Mesothelial cell of epicardium (in vitro differentiated cells): Measurements from ENCODE around the gene FNIP1. TPM values are rescaled to one million over a fixed set of nuclear protein-coding genes. Genes with fewer than 3 reads are reported as not detected.

Experiments
- DNase-seq, 2 experiments: peaks; one replicate each; pipeline ENCODE4 v3.0.0; 2021; ENCODE audit warnings: low spot score in 2 of 2; ENCODE audit not compliant: unreplicated experiment in 2 of 2
- H3K27ac Mint-ChIP-seq: 2 replicates; pipeline ENCODE4 v1.8.0; 2021; ENCODE audit warnings: mixed read lengths
- H3K27me3 Mint-ChIP-seq: 2 replicates; pipeline ENCODE4 v1.8.0; 2021; ENCODE audit warnings: low read depth, mixed read lengths
- H3K36me3 Mint-ChIP-seq: 2 replicates; pipeline ENCODE4 v1.8.0; 2021; ENCODE audit warnings: mixed read lengths
- H3K4me1 Mint-ChIP-seq: 2 replicates; pipeline ENCODE4 v1.8.0; 2021; ENCODE audit warnings: mixed read lengths
- H3K4me3 Mint-ChIP-seq: 2 replicates; pipeline ENCODE4 v1.8.0; 2021; ENCODE audit warnings: mild to moderate bottlenecking, moderate library complexity, mixed read lengths
- H3K9me3 Mint-ChIP-seq: 2 replicates; pipeline ENCODE4 v1.8.0; 2021; ENCODE audit warnings: mixed read lengths
- CTCF ChIP-seq: fragments of 200-600 bp; sonication (generic); IDR thresholded peaks from one replicate; pipeline ENCODE4 v1.5.0; 2021; ENCODE audit warnings: antibody characterized with exemption; ENCODE audit not compliant: unreplicated experiment
- total RNA-seq: library from RNA; stranded (reverse); gene quantifications from 3 replicates; pipeline ENCODE4 v1.2.1, GENCODE V29; 2021

The FNIP1 gene
- total RNA-seq, 1 donor from 2014 or later: 35.1 TPM

DNA sequence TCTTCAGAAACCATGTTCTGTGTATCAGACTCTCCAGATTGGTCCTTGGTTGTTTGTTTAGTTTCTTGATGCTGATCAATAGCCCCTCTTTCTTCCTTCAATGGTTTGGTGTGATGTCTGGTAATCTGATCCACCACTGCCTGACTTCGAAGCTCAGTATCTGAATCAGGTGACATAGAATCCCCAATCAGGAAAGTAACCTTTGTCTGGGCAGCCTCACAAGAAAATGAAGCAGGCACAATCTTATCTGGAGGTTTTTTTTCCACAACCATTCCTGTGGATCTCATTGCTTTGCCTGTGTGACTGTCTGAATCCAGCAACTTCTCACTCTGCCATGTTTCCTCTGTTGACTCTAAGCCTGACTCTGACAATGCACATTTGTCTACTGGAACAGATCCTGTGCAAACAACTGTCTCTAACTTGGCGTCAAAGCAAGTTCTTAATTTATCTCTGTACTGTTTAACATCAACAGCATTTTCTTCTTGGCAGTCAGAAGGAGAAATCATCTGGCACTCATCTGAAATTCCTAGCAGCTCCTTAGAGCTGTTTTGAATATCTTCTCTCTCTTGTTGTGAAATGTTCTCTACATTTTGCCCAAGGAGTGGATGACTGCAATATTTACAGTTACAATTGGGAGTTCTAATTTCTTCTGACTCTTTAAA lies 124.7 kb downstream of the FNIP1 start:
- no peaks in the 10 kb centered on the region for H3K27me3 Mint-ChIP-seq
- no peak for DNase-seq
- H3K4me1 Mint-ChIP-seq: peaks cover 15% of the 10 kb centered on the region
- H3K9me3 Mint-ChIP-seq: no peaks in the 10 kb centered on the region
- no peak overlapping the region for H3K4me3 Mint-ChIP-seq
- H3K36me3 Mint-ChIP-seq: peaks cover 42% of the 10 kb centered on the region
- TF ChIP-seq CTCF: no peak
- peak overlapping the region; percentile 90 for H3K27ac Mint-ChIP-seq

DNA sequence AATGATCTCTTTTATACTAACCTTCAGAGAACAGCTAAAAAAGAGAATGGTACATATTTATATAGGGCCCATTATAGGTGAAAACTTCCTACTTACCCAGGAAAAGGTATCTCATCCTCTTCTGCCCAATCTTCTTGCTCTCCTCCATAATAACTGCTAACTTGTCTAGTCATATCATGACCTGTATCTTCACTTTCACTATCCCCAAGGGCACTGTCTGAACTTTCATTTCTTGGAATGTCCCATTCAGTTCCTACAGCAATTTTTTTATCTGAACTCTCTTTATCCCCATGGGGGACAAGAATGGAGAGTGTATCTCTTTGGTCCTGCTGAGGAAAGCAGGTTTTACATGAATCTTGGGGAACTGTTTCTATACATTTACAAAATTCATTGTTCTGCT lies 125.4 kb downstream of the FNIP1 start:
- Mint-ChIP-seq H3K36me3 (peaks cover 35% of the 10 kb centered on the region), H3K4me3 (no peak overlapping the region), H3K4me1 (peaks cover 15% of the 10 kb centered on the region), H3K27me3 (no peaks in the 10 kb centered on the region), H3K27ac (peak overlapping the region; percentile 90), H3K9me3 (no peaks in the 10 kb centered on the region)
- TF ChIP-seq CTCF: no peak
- DNase-seq: no peak

DNA sequence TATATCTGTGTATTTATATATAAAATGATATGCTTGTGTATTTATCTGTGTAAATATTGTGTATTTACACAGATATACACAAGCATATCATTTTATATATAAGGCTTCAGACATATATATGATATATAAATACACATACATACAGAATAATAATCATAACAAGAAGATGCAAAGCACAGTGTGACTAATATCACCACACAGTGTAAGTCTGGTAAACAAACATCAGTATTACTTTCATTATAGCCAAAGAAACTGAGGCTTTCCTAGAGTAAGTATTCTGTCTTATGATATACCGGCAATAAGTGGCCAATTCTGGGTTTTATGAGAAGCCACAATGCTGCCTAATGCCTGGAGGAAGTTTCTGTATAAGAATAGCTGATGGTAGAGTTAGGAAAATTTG lies 131.9 kb downstream of the FNIP1 start:
- Mint-ChIP-seq H3K27me3 (no peaks in the 10 kb centered on the region), H3K27ac (no peak overlapping the region), H3K36me3 (peaks cover 49% of the 10 kb centered on the region), H3K9me3 (peaks cover 6% of the 10 kb centered on the region), H3K4me1 (no peaks in the 10 kb centered on the region), H3K4me3 (no peak overlapping the region)
- TF ChIP-seq CTCF: no peak
- DNase-seq: no peak

DNA sequence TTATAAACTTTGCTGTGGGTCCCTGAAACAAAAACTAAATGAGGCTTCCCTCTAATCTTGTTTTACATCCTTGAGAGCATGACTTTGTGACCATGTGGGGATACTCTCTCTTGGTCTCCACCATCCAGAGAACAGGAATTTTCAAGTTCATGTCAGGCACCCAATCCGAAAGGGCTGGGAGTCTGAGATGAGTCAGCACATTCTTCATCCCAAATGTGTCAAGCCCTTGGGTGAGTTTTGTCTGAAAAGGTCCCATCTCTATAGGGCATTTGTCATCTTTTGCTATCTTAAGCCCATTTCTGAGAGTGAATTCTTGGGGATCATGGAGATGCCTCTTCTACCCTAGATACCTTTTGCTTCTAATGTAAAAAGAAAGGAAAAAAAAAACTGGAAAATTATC lies 134.9 kb downstream of the FNIP1 start:
- no peaks in the 10 kb centered on the region for H3K4me1 Mint-ChIP-seq
- H3K27ac Mint-ChIP-seq: no peak overlapping the region

GRCh38 chr5:131659841-131660240 lies 137.0 kb downstream of the FNIP1 start:
- Mint-ChIP-seq H3K27ac (no peak overlapping the region), H3K36me3 (peaks cover 61% of the 10 kb centered on the region), H3K4me3 (no peak overlapping the region), H3K4me1 (peaks cover 2% of the 10 kb centered on the region), H3K9me3 (peaks cover 16% of the 10 kb centered on the region), H3K27me3 (no peaks in the 10 kb centered on the region)
- no peak for TF ChIP-seq CTCF
- no peak for DNase-seq

More for the DNA sequence above, 134.9 kb downstream of the FNIP1 start:
- H3K27me3 Mint-ChIP-seq: no peaks in the 10 kb centered on the region
- DNase-seq: no peak
- peaks cover 55% of the 10 kb centered on the region for H3K36me3 Mint-ChIP-seq
- H3K4me3 Mint-ChIP-seq: no peak overlapping the region
- peaks cover 16% of the 10 kb centered on the region for H3K9me3 Mint-ChIP-seq
- TF ChIP-seq CTCF: no peak
